NCI-H1436 treated with DMSO at 0.1 percent for 48 hours (cell line): Measurements from ENCODE around the gene TGFBI.

Experiments used
- DNase-seq: peaks from one replicate; lab custom pipeline; 2025; lab: John Stamatoyannopoulos, UW

TGFBI gene

DNA sequence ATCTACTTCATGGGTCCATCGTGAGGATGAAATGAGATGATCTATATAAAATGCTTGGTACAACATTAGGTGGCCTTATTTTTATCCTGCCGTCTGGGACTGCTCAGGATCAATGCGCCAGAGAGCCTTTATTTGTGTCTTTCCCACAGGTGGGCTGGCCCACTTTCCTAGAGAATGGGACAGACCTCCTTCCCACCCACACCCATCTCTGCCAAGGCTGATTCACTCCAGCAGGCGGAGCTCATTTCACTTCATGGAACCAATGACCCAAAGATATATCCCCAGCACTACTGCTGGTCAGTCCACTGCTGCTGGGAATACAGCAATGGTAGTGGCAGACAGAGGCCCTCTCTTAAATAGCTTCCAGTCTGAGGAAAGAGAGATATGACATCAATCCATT lies 35.7 kb downstream of the TGFBI start:
- DNase-seq: no peak

- no peak for DNase-seq
Measured at GRCh38 chr5:136065588-136065987, 36.8 kb downstream of the TGFBI start.

DNA sequence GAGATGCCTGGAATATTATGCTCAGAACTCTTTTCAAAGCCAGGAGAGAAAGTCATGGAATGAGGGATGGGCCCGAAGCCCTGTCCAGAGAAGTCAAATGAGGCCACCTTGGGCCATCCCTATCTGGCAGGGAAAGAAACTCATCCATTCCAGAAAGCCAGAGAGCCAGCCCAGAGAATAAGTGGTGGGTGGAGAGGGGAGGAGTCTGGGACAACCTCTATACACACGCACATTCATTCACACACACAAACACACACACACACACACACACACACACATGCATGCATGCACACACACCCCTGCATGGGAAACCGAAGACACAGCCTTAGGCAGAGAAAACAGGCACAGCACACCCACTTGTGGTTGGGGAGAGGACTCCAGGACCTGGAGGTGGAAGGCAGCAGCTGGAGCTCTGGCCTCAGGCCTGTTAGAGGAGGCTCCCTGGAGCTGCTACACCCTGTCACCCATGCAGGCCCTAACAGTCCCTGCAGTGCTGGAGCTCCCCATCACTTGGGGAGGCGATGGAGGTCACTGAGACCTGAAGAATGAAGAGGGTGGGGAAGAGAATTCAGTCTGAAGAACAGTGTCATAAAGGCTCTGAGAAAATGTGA lies 38.0 kb downstream of the TGFBI start:
- no peak for DNase-seq

DNA sequence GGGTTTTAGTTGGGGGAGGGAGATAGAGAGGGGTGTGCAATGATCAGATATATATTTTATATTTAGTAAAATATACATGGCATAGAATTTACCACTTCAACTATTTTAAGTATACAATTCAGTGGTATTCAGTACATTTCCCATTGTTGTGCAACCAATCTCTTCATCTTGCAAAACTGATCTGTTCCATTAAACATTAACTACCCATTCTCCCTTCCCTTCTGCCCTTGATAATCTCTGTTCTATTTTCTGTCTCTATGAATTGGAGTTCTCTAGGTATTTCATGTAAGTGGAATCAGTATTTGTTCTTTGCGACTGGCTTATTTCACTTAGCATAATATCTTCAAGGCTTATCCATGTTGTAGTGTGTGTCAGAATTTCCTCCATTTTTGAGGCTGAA lies 38.6 kb downstream of the TGFBI start:
- DNase-seq: no peak

DNA sequence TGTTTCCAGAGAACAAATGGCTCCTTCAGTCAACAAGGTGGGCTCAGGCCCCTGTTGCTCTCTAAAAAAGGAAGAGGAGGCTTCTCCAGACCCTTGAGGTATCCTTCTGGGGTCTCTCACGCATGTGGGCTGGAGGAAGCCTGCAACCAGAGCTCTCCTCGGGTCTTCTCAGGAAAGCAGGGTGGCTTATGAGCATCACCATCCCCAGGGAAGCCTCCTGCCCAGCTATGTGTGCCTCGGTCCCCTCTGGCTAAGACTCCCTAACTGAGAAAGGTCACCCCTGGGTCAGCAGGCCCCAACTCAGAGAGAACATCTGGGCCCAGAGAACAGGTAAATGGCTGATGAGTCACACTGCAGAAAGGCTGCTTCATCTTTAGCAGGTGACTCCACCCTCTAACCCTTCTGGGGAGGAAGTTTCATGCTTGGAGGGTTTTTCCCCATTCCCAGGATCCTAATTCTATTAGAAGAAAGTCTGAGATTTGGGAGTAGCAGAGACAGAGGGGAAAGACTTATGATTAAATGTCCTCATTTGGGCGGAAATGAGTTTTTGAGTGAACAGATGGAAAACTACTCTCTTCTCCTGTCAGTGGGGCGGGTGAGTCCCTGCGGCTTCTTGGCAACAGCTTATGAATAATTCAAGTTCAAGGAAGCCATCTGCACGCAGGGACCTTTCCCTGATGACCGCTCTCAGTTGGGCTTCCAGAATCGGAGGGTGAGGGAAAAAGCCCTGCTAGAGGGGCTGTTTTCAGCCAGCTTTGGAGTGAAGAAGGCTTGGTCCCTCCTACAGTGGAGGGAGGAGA lies 41.9 kb downstream of the TGFBI start:
- DNase-seq: no peak

- DNase-seq: no peak
Measured at GRCh38 chr5:136073714-136074529, 45.1 kb downstream of the TGFBI start.

DNA sequence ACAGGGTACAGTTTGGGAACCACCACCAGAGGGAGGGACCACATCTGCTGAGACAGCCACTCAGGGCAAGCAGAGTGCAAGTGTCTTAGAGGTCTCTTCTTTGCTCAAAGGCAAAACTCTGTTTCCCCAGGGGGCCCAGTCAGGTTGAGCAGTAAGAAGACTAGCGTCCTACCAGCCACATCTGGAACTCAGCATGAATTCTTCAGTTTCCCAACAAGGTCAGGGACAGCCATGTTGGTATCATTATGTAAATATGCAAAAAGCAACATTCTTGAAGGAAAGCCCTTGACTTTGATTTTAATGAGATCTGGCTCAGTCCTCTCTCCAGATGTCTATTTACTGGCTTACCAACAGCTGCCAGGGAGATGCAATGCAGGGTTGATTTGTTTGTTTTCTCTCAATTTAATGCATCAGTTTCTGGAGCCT lies 46.7 kb downstream of the TGFBI start:
- DNase-seq: no peak

DNA sequence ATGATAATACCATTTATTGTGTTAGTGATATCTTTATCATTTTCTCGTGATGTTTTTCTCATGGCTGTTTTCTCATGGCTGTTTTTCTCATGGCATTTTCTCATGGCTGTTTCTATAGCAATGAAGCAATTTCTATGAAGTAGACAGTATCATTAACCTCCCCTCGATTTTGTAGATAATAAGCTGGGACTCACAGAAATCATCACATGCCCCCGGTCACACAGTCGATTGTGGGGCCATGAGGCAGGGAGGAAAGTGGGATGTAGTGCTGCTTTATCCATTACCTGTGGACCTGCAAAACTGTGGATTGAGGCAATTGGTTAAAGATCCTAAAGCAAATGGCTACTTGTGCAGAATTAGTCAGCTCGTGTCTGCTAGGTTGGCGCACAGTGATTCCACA lies 47.3 kb downstream of the TGFBI start:
- no peak for DNase-seq

GRCh38 chr5:136076881-136077445 lies 48.2 kb downstream of the TGFBI start:
- DNase-seq: no peak

DNA sequence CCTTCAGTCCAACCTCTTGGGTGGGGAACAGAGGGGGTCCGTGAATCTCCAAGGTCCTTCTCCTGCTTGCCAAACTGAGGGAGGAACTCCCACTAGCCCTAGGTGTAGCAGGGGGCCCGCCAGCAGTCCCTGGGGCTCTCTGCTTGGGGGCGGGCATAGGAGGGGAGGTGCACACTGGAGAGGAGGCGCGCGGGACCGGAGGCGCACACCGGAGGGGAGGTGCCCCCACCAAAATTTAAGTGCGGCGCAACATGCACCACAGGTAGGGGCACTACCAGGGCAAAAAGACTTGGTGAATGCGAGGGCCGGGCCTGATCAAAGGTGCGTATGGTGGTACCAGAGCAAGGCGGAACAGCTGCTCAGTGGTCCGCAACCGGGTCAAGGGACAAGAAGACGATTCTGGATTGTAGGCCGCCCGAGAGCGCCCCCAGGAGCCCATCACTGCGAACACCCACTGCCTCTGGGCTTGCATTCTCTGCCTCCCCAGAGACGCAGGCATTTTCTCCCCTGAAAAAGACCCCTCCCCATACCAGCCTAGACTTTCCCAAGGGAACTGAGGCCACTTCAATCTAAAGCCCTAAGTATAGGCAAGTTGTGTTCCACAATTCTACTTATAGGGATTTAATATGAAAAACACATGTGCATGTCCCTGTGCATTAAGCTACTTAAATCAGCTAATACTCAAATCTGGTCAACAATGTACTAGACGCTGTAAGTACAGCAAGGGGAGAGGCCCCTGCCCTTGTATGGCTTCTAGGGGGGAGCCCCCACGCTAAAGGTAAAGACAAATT lies 50.6 kb downstream of the TGFBI start:
- DNase-seq: no peak

DNA sequence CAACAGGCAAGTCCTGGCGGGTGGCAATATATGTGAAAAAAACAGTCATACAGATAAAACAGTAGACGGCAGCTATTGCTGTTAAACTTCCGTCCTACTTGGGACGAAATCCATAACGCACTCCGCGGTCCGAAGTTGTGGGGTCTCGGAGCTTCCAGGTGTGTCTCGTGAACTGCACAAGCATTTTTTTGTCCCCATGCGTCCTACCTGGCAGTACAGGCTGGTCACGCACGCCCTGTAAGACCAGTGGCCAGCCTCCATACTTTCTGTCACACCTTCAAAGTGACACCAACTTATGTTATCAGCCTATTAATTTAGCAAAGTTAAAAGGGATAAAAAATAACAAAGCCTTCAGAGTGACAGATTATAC lies 51.3 kb downstream of the TGFBI start:
- no peak for DNase-seq

- no peak for DNase-seq
Measured at GRCh38 chr5:136080483-136081216, 51.9 kb downstream of the TGFBI start.

GRCh38 chr5:136081217-136081591 lies 52.4 kb downstream of the TGFBI start:
- DNase-seq: no peak

GRCh38 chr5:136082390-136083193 lies 53.8 kb downstream of the TGFBI start:
- no peak for DNase-seq

GRCh38 chr5:136084698-136085097 lies 55.9 kb downstream of the TGFBI start:
- DNase-seq: no peak

- DNase-seq: no peak
Measured at GRCh38 chr5:136086783-136087566, 58.2 kb downstream of the TGFBI start.

GRCh38 chr5:136087961-136088871 lies 59.4 kb downstream of the TGFBI start:
- no peak for DNase-seq

GRCh38 chr5:136089791-136090190 lies 61.0 kb downstream of the TGFBI start:
- no peak for DNase-seq
